WTC11 (cell line): Measurements from ENCODE around the gene CDH12. TPM values are rescaled to one million over a fixed set of nuclear protein-coding genes. Genes with fewer than 3 reads are reported as not detected.

ENCODE experiments used
- ATAC-seq: fragments of 200-7000 bp; cut with Tn5 transposase; 2 replicates; pipeline ENCODE4 v1.10.0; 2021; ENCODE audit warnings: mild to moderate bottlenecking, moderate library complexity
- CTCF ChIA-PET: fragments of 300-600 bp; sonication (Branson Sonifier 250); formaldehyde crosslinking; loops from one replicate; lab custom pipeline; 2021; ENCODE audit warnings: antibody characterized with exemption; lab: Charles Lee
- POLR2A ChIA-PET: fragments of 350-600 bp; sonication (Branson Sonifier 250); formaldehyde crosslinking; loops from one replicate; lab custom pipeline; 2021; ENCODE audit warnings: antibody characterized with exemption; lab: Charles Lee
- DNase-seq: peaks from one replicate; pipeline ENCODE4 v3.0.0; 2021; ENCODE audit warnings: low spot score
- H3K27ac Mint-ChIP-seq: 2 replicates; pipeline ENCODE4 v1.8.0; 2021; ENCODE audit warnings: mixed read lengths
- H3K27me3 Mint-ChIP-seq: 2 replicates; pipeline ENCODE4 v1.8.0; 2021; ENCODE audit warnings: low read depth, mild to moderate bottlenecking, moderate library complexity, mixed read lengths
- H3K36me3 Mint-ChIP-seq: 2 replicates; pipeline ENCODE4 v1.8.0; 2021; ENCODE audit warnings: mixed read lengths
- H3K4me1 Mint-ChIP-seq: 2 replicates; pipeline ENCODE4 v1.8.0; 2022; ENCODE audit warnings: mixed read lengths
- H3K4me3 Mint-ChIP-seq: 2 replicates; pipeline ENCODE4 v1.8.0; 2021; ENCODE audit warnings: mild to moderate bottlenecking, moderate library complexity, mixed read lengths
- H3K9me3 Mint-ChIP-seq: 2 replicates; pipeline ENCODE4 v1.8.0; 2021; ENCODE audit warnings: mixed read lengths
- AFF4 ChIP-seq: sonication (generic); formaldehyde crosslinking; IDR thresholded peaks from 2 replicates; pipeline ENCODE4 v1.8.1; 2023; ENCODE audit warnings: mild to moderate bottlenecking, missing genetic modification reagents, borderline replicate concordance
- CREB1 ChIP-seq: sonication (generic); formaldehyde crosslinking; IDR thresholded peaks from 2 replicates; pipeline ENCODE4 v1.8.0; 2023; ENCODE audit warnings: mild to moderate bottlenecking, missing genetic modification reagents
- EMX1 ChIP-seq: fragments of 250-450 bp; sonication (Bioruptor Pico); IDR thresholded peaks from 2 replicates; pipeline ENCODE4 v1.8.0; 2021; ENCODE audit warnings: mild to moderate bottlenecking
- ESRRA ChIP-seq: sonication (generic); formaldehyde crosslinking; IDR thresholded peaks from 2 replicates; pipeline ENCODE4 v1.8.1; 2022; ENCODE audit warnings: mild to moderate bottlenecking, missing genetic modification reagents, borderline replicate concordance
- FOXK1 ChIP-seq: sonication (generic); formaldehyde crosslinking; IDR thresholded peaks from 2 replicates; pipeline ENCODE4 v1.8.0; 2022; ENCODE audit warnings: mild to moderate bottlenecking, moderate library complexity, missing genetic modification reagents
- HMGA2 ChIP-seq: fragments of 250-450 bp; sonication (Bioruptor Pico); IDR thresholded peaks from 2 replicates; pipeline ENCODE4 v1.4.0; 2021; ENCODE audit warnings: mild to moderate bottlenecking, moderate library complexity
- JAZF1 ChIP-seq: fragments of 250-450 bp; sonication (Bioruptor Pico); IDR thresholded peaks from 2 replicates; pipeline ENCODE4 v1.9.0; 2021; ENCODE audit warnings: moderate library complexity, mild to moderate bottlenecking, inconsistent platforms
- JUN ChIP-seq: sonication (generic); formaldehyde crosslinking; IDR thresholded peaks from 2 replicates; pipeline ENCODE4 v1.8.0; 2023; ENCODE audit warnings: mild to moderate bottlenecking, missing genetic modification reagents
- NR1H2 ChIP-seq: sonication (generic); formaldehyde crosslinking; IDR thresholded peaks from 2 replicates; pipeline ENCODE4 v1.9.0; 2021; ENCODE audit warnings: mild to moderate bottlenecking, moderate library complexity, missing genetic modification reagents
- PRRX2 ChIP-seq: fragments of 250-450 bp; sonication (Bioruptor Pico); IDR thresholded peaks from 2 replicates; pipeline ENCODE4 v1.8.0; 2021; ENCODE audit warnings: mild to moderate bottlenecking
- SMAD3 ChIP-seq: sonication (generic); formaldehyde crosslinking; IDR thresholded peaks from 2 replicates; pipeline ENCODE4 v1.8.0; 2022; ENCODE audit warnings: missing genetic modification reagents, mild to moderate bottlenecking, borderline replicate concordance
- SMAD4 ChIP-seq: sonication (generic); formaldehyde crosslinking; IDR thresholded peaks from 2 replicates; pipeline ENCODE4 v1.8.0; 2022; ENCODE audit warnings: mild to moderate bottlenecking, missing genetic modification reagents
- ZNF396 ChIP-seq: fragments of 250-450 bp; sonication (Bioruptor Pico); IDR thresholded peaks from 2 replicates; pipeline ENCODE4 v1.8.0; 2021; ENCODE audit warnings: mild to moderate bottlenecking, moderate library complexity, borderline replicate concordance
- ZNF416 ChIP-seq: fragments of 250-450 bp; sonication (Bioruptor Pico); IDR thresholded peaks from 2 replicates; pipeline ENCODE4 v1.9.0; 2021; ENCODE audit warnings: mild to moderate bottlenecking, inconsistent platforms
- ZNF423 ChIP-seq: fragments of 250-450 bp; sonication (Bioruptor Pico); IDR thresholded peaks from 2 replicates; pipeline ENCODE4 v2.1.2; 2022; ENCODE audit warnings: mild to moderate bottlenecking, moderate library complexity
- ZNF671 ChIP-seq: fragments of 250-450 bp; sonication (Bioruptor Pico); IDR thresholded peaks from 2 replicates; pipeline ENCODE4 v1.8.0; 2021; ENCODE audit warnings: mild to moderate bottlenecking
- total RNA-seq: library from RNA; stranded (reverse); gene quantifications from 3 replicates; pipeline ENCODE4 v1.2.3, GENCODE V29; 2021
- TF ChIP-seq, protein P1 (sequence below): fragments of 250-450 bp; sonication (Bioruptor Pico); IDR thresholded peaks from 2 replicates; pipeline ENCODE4 v1.9.0; 2021; ENCODE audit warnings: moderate library complexity, mild to moderate bottlenecking, inconsistent platforms, borderline replicate concordance
- TF ChIP-seq, protein P2 (sequence below): fragments of 200-600 bp; IDR thresholded peaks from 2 replicates; pipeline ENCODE4 v1.8.0; 2022; ENCODE audit warnings: antibody characterized with exemption
- TF ChIP-seq, protein P3 (sequence below): sonication (generic); formaldehyde crosslinking; IDR thresholded peaks from 2 replicates; pipeline ENCODE4 v1.8.0; 2022; ENCODE audit warnings: mild to moderate bottlenecking, missing genetic modification reagents
- TF ChIP-seq, protein P4 (sequence below): sonication (generic); formaldehyde crosslinking; IDR thresholded peaks from 2 replicates; pipeline ENCODE4 v1.8.1; 2022; ENCODE audit warnings: missing genetic modification reagents, borderline replicate concordance
- TF ChIP-seq, protein P5 (sequence below): sonication (generic); formaldehyde crosslinking; IDR thresholded peaks from 2 replicates; pipeline ENCODE4 v1.8.1; 2023; ENCODE audit warnings: mild to moderate bottlenecking, missing genetic modification reagents, moderate library complexity
- TF ChIP-seq, protein P6 (sequence below): sonication (generic); formaldehyde crosslinking; IDR thresholded peaks from 2 replicates; pipeline ENCODE4 v1.8.0; 2022; ENCODE audit warnings: mild to moderate bottlenecking, missing genetic modification reagents

Gene CDH12
- total RNA-seq, 1 experiment from 2014 or later: not detected

DNA sequence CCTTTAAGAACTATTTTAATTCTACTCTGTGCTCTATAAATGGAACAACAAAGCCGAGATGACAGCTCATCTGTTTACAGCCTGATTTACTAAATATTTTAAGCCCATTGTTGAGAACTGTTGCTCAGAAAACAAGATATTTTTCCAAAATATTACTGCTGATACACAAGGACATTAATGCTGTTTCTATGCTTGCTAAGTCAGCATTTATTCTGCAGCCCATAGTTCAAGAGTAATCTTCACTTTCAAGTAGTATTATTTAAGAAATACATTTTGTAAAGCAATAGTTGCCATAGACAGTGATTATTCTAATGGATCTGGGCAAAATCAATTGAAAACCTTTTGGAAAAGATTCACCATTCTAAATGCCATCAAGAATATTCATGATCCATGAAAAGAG, 208.3 kb downstream of the CDH12 start:
- ChIA-PET POLR2A (no interaction called here), CTCF (no interaction called here)
- no peak for TF ChIP-seq ZNF671
- TF ChIP-seq, protein P1, sequence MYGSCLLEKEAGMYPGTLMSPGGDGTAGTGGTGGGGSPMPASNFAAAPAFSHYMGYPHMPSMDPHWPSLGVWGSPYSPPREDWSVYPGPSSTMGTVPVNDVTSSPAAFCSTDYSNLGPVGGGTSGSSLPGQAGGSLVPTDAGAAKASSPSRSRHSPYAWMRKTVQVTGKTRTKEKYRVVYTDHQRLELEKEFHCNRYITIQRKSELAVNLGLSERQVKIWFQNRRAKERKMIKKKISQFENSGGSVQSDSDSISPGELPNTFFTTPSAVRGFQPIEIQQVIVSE: no peak
- no peak for TF ChIP-seq SMAD4
- no peak for TF ChIP-seq JUN (CRISPR knock-in tag)
- TF ChIP-seq EMX1 (CRISPR knock-in tag): no peak
- no peak for TF ChIP-seq NR1H2 (CRISPR knock-in tag)
- TF ChIP-seq, protein P2, sequence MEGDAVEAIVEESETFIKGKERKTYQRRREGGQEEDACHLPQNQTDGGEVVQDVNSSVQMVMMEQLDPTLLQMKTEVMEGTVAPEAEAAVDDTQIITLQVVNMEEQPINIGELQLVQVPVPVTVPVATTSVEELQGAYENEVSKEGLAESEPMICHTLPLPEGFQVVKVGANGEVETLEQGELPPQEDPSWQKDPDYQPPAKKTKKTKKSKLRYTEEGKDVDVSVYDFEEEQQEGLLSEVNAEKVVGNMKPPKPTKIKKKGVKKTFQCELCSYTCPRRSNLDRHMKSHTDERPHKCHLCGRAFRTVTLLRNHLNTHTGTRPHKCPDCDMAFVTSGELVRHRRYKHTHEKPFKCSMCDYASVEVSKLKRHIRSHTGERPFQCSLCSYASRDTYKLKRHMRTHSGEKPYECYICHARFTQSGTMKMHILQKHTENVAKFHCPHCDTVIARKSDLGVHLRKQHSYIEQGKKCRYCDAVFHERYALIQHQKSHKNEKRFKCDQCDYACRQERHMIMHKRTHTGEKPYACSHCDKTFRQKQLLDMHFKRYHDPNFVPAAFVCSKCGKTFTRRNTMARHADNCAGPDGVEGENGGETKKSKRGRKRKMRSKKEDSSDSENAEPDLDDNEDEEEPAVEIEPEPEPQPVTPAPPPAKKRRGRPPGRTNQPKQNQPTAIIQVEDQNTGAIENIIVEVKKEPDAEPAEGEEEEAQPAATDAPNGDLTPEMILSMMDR: no peak
- no peak for TF ChIP-seq PRRX2 (CRISPR knock-in tag)
- no peak for TF ChIP-seq ZNF416
- TF ChIP-seq, protein P3, sequence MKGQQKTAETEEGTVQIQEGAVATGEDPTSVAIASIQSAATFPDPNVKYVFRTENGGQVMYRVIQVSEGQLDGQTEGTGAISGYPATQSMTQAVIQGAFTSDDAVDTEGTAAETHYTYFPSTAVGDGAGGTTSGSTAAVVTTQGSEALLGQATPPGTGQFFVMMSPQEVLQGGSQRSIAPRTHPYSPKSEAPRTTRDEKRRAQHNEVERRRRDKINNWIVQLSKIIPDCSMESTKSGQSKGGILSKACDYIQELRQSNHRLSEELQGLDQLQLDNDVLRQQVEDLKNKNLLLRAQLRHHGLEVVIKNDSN (CRISPR knock-in tag): no peak
- no peak for TF ChIP-seq ZNF423 (CRISPR knock-in tag)
- TF ChIP-seq, protein P4, sequence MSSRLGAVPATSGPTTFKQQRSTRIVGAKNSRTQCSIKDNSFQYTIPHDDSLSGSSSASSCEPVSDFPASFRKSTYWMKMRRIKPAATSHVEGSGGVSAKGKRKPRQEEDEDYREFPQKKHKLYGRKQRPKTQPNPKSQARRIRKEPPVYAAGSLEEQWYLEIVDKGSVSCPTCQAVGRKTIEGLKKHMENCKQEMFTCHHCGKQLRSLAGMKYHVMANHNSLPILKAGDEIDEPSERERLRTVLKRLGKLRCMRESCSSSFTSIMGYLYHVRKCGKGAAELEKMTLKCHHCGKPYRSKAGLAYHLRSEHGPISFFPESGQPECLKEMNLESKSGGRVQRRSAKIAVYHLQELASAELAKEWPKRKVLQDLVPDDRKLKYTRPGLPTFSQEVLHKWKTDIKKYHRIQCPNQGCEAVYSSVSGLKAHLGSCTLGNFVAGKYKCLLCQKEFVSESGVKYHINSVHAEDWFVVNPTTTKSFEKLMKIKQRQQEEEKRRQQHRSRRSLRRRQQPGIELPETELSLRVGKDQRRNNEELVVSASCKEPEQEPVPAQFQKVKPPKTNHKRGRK (CRISPR knock-in tag): no peak
- TF ChIP-seq, protein P5, sequence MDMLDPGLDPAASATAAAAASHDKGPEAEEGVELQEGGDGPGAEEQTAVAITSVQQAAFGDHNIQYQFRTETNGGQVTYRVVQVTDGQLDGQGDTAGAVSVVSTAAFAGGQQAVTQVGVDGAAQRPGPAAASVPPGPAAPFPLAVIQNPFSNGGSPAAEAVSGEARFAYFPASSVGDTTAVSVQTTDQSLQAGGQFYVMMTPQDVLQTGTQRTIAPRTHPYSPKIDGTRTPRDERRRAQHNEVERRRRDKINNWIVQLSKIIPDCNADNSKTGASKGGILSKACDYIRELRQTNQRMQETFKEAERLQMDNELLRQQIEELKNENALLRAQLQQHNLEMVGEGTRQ (CRISPR knock-in tag): no peak
- no peak for TF ChIP-seq FOXK1 (CRISPR knock-in tag)
- no peak for TF ChIP-seq ESRRA (CRISPR knock-in tag)
- TF ChIP-seq ZNF396 (CRISPR knock-in tag): no peak
- TF ChIP-seq CREB1 (CRISPR knock-in tag): no peak
- no peak for TF ChIP-seq SMAD3 (CRISPR knock-in tag)
- TF ChIP-seq, protein P6, sequence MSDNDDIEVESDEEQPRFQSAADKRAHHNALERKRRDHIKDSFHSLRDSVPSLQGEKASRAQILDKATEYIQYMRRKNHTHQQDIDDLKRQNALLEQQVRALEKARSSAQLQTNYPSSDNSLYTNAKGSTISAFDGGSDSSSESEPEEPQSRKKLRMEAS (CRISPR knock-in tag): no peak
- no peak for TF ChIP-seq JAZF1 (CRISPR knock-in tag)
- no peak overlapping the region for H3K27ac Mint-ChIP-seq
- H3K36me3 Mint-ChIP-seq: no peaks in the 10 kb centered on the region
- ATAC-seq: no peak
- no peaks in the 10 kb centered on the region for H3K9me3 Mint-ChIP-seq
- H3K4me1 Mint-ChIP-seq: no peaks in the 10 kb centered on the region
- no peak for DNase-seq
- H3K27me3 Mint-ChIP-seq: no peaks in the 10 kb centered on the region
- no peak overlapping the region for H3K4me3 Mint-ChIP-seq

- no peaks in the 10 kb centered on the region for H3K4me1 Mint-ChIP-seq
- no peaks in the 10 kb centered on the region for H3K27me3 Mint-ChIP-seq
- H3K27ac Mint-ChIP-seq: no peak overlapping the region
- CTCF ChIA-PET: interaction anchor here (0.6 kb wide), 1 partner anchor 77 kb away, joined by 3 read pairs; no protein-coding TSS in a partner anchor
- H3K4me3 Mint-ChIP-seq: no peak overlapping the region
- H3K36me3 Mint-ChIP-seq: no peaks in the 10 kb centered on the region
- ATAC-seq (no peak), DNase-seq (no peak)
- TF ChIP-seq AFF4 (CRISPR knock-in tag): no peak
- TF ChIP-seq HMGA2 (CRISPR knock-in tag): no peak
- no peaks in the 10 kb centered on the region for H3K9me3 Mint-ChIP-seq
- POLR2A ChIA-PET: interaction anchor here (0.6 kb wide), 1 partner anchor 326 kb away, joined by 4 read pairs; no protein-coding TSS in a partner anchor
Measured at GRCh38 chr5:22643356-22643755, 209.8 kb downstream of the CDH12 start.
